Measurements from ENCODE around the gene LMO7. TPM values are rescaled to one million over a fixed set of nuclear protein-coding genes. Genes with fewer than 3 reads are reported as not detected.

The LMO7 gene
- total RNA-seq, 1 experiment from 2014 or later = 20.4 TPM

GRCh38 chr13:75838366-75839005, 202.4 kb downstream of the LMO7 start:
- H3K36me3 Mint-ChIP-seq (ENCODE audit: insufficient read depth in 1 of 3, low read depth in 3 of 3) = peaks cover 13 to 29% (median 18%) of the 10 kb centered on the region in 3 experiments
- H3K18ac ChIP-seq (ENCODE audit: insufficient read length, low read depth, low read length) = no peak overlapping the region
- no peak for TF ChIP-seq CTCF (conservative IDR thresholded peaks at IDR 0.05)

More at GRCh38 chr13:75838366-75839005, 202.4 kb downstream of the LMO7 start:
- no CpG with 5 or more reads among the region's 6 CpGs for WGBS (ENCODE audit: extremely low coverage, insufficient read length, low lambda C conversion rate)
- no peak overlapping the region for H2BK12ac ChIP-seq (ENCODE audit: insufficient read length, low read depth, low read length)
- H2BK20ac ChIP-seq (ENCODE audit: low read depth, low read length, poor library complexity, severe bottlenecking) = no peak overlapping the region
- no peaks in the 10 kb centered on the region for H3K9me3 ChIP-seq (ENCODE audit: control insufficient read depth, low read depth, low read length)
- DNase-seq = no peak
- no peaks in the 10 kb centered on the region for H3K79me2 ChIP-seq (ENCODE audit: insufficient read depth, low read length)
- no peak overlapping the region for H3K4me2 ChIP-seq (ENCODE audit: insufficient read depth, insufficient read length, low read length)
- no peak overlapping the region for H3K27ac ChIP-seq (ENCODE audit: insufficient read length, low read depth, low read length)
- no peak overlapping the region for H3K4ac ChIP-seq (ENCODE audit: low read depth, low read length)
- H3K27me3 Mint-ChIP-seq (ENCODE audit: low read depth) = no peaks in the 10 kb centered on the region
- H2BK15ac ChIP-seq (ENCODE audit: low read depth, low read length) = no peak overlapping the region
- no peak overlapping the region for H3K4me3 Mint-ChIP-seq
- H2AK5ac ChIP-seq (ENCODE audit: insufficient read length, low read length) = no peak overlapping the region
- no peaks in the 10 kb centered on the region for H3K79me1 ChIP-seq (ENCODE audit: insufficient read depth, low read depth, low read length, poor library complexity, severe bottlenecking)
- H2BK5ac ChIP-seq (ENCODE audit: insufficient read length, low read length) = no peak overlapping the region
- H3K56ac ChIP-seq (ENCODE audit: insufficient read length, low read depth, low read length) = no peak overlapping the region
- no peak overlapping the region for H2AFZ ChIP-seq (ENCODE audit: low read length)
- 0 out of 4 replicates have a peak, but pooled peaks cover 0 to 4% of the 10 kb centered on the region in 2 experiments for H3K4me1 Mint-ChIP-seq
- H4K5ac ChIP-seq (ENCODE audit: insufficient read length, low read depth, low read length) = no peak overlapping the region
- H4K20me1 ChIP-seq (ENCODE audit: control insufficient read depth, insufficient read depth, insufficient read length) = no peaks in the 10 kb centered on the region
- H3K14ac ChIP-seq (ENCODE audit: insufficient read depth, low read length) = no peak overlapping the region
- H4K8ac ChIP-seq (replicated peaks; ENCODE audit: insufficient read length, low read depth, low read length) = no peak overlapping the region
- no peaks in the 10 kb centered on the region for H3K27me3 ChIP-seq (ENCODE audit: insufficient read depth, low read length)
- peaks cover 4 to 5% of the 10 kb centered on the region in 2 experiments; a peak in 4 of 5 replicates for H3K9me3 Mint-ChIP-seq
- no peak overlapping the region for H3K23ac ChIP-seq (ENCODE audit: insufficient read length, low read depth, low read length)
- no peak overlapping the region for H3K27ac Mint-ChIP-seq
- no peaks in the 10 kb centered on the region for H3K4me1 ChIP-seq (ENCODE audit: insufficient read depth, low read length)
- H2BK120ac ChIP-seq (ENCODE audit: low read depth, low read length, poor library complexity, severe bottlenecking) = no peak overlapping the region
- H3K9ac ChIP-seq (ENCODE audit: extremely low read depth, insufficient read length, low read length) = no peak overlapping the region
- H4K91ac ChIP-seq (ENCODE audit: insufficient read length, low read depth, low read length) = no peak overlapping the region
- no peak overlapping the region for H3T11ph ChIP-seq (ENCODE audit: low read length)
- H3K23me2 ChIP-seq (ENCODE audit: insufficient read length, low read depth, low read length, poor library complexity, severe bottlenecking) = no peaks in the 10 kb centered on the region
